ENCODE measurements around the gene APCS.

Gene APCS

DNA sequence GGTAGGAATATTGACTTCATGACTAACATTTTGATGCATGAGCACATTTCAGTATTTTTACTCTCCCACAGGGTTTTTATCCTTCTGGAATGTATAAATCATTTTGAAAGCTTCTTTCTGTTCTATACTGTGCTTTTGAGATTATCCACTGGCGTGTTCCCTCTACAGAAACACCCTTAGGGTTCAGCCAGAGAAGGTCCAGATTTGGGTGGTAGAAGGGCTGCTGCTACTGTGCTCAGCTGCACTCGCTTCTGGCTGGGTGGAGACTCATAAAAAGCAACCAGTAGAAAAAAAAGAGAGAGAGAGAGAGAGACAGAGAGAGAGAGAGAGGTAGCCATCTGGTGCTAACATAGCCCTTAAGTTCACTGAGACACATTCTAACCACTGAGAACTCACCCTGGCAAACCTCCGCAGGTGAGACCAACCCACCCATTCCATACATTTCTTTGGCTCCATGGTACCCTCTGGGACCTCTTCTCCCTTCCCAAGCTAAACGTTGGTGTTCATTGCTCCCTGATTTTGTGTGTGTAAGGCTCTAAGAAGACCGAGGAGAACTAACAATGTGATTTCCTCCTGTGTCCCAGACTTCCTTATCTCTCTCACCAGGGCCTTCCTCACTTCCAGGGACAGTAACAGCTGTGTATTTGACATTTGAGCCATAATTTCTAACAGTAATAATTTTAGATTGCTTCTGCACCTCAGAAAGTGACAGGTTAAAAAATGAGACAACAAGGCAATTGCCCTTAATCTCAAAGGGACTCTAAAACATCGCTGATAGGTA, 7.2 kb downstream of the APCS start:
- DNase-seq (ENCODE audit: low read depth): peak; percentile 31
- H3K4me3 ChIP-seq (ENCODE audit: control insufficient read depth, low read depth, low read length): no peak overlapping the region
- TF ChIP-seq, protein P1, sequence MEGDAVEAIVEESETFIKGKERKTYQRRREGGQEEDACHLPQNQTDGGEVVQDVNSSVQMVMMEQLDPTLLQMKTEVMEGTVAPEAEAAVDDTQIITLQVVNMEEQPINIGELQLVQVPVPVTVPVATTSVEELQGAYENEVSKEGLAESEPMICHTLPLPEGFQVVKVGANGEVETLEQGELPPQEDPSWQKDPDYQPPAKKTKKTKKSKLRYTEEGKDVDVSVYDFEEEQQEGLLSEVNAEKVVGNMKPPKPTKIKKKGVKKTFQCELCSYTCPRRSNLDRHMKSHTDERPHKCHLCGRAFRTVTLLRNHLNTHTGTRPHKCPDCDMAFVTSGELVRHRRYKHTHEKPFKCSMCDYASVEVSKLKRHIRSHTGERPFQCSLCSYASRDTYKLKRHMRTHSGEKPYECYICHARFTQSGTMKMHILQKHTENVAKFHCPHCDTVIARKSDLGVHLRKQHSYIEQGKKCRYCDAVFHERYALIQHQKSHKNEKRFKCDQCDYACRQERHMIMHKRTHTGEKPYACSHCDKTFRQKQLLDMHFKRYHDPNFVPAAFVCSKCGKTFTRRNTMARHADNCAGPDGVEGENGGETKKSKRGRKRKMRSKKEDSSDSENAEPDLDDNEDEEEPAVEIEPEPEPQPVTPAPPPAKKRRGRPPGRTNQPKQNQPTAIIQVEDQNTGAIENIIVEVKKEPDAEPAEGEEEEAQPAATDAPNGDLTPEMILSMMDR (conservative IDR thresholded peaks at IDR 0.05; ENCODE audit: control insufficient read depth, insufficient read depth, low read depth, low read length): no peak

DNA sequence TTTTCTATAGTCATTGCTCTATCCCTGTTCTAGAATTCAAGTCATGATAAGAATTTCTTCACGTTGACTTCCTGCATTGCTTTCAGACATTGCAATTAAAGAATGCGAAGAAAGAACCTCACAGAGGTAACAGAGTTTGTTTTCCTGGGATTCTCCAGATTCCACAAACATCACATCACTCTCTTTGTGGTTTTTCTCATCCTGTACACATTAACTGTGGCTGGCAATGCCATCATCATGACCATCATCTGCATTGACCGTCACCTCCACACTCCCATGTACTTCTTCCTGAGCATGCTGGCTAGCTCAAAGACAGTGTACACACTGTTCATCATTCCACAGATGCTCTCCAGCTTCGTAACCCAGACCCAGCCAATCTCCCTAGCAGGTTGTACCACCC, 10.6 kb downstream of the APCS start:
- TF ChIP-seq, protein P1 (conservative IDR thresholded peaks at IDR 0.05; ENCODE audit: control insufficient read depth, insufficient read depth, low read depth, low read length): no peak
- peak; percentile 86 for DNase-seq (ENCODE audit: low read depth)
- H3K4me3 ChIP-seq (ENCODE audit: control insufficient read depth, low read depth, low read length): no peak overlapping the region

DNA sequence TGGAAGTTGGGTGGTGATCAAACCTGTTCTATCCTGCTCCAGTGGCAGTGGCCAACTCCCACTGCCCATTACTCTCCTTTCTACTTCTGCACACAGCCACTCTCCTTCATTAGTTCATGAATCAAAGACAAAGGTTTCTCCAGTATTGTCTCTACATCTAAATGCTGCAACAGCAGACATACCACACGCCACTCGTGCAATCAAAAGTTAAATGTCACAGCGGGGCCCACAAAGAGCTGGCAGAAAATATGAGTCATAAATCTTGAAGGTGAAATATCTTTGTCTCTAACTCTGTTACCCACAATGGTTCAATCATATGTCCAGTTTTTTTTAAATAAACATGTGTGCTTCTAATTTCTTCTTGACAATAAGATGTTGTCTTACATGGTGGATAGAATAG, 13.3 kb downstream of the APCS start:
- no peak for DNase-seq (ENCODE audit: low read depth)
- TF ChIP-seq, protein P1 (conservative IDR thresholded peaks at IDR 0.05; ENCODE audit: control insufficient read depth, insufficient read depth, low read depth, low read length): no peak
- H3K4me3 ChIP-seq (ENCODE audit: control insufficient read depth, low read depth, low read length): no peak overlapping the region

DNA sequence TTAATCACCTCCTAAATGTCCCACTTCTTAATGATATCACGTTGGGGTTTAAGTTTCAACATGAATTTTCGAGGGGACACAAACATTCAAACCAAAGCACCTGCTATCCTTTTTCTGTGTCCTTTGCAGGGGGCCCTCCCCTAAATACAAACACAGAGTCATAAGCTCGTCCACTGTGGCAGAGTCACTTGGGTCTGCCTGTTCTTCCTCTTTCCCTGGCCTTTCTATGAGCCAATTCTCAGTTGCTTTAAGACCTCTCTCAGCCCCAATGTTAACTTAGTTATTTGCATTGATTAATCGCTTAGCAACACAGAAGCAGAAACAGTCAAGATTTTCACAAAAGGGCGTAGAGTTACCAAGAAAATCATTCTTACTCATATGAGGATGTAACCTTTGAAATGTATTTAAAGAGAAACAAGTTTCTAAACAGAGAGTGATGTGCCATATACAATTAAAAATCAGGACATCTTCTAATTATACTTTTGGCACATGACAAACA, 14.9 kb downstream of the APCS start:
- H3K4me3 ChIP-seq (ENCODE audit: control insufficient read depth, low read depth, low read length): no peak overlapping the region
- TF ChIP-seq, protein P1 (conservative IDR thresholded peaks at IDR 0.05; ENCODE audit: control insufficient read depth, insufficient read depth, low read depth, low read length): no peak
- no peak for DNase-seq (ENCODE audit: low read depth)

DNA sequence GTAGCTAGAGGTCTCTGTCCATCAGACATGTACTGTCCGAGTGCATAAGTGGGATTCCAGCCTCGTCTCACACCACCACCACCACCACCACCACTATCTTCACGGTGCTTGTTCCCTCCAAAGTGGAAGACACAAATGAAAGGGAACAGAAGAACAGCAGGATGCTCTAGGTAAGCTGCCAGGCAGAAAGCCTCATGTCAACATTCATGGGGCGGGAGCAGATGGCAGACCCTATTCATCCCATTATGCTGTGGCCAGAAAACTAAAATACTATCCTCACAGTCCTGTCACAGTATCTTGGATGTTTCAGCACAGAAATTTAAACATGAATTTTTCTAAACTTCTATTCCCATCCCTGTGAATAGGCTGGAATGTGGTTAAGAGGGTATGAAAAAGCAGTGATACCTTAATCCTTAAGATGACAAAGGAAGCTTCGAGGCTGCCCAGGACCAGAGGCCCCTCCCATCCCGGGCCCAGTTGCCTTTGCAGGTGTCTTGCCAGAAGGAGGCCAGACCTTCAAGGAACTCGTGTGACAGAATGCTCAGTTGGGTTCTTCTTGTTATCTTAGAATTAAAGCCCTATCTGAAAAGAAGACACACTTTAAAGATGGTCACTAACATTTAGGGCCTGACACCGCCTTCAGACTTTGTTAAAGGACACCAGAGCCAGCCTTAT, 24.7 kb downstream of the APCS start:
- TF ChIP-seq, protein P1 (conservative IDR thresholded peaks at IDR 0.05; ENCODE audit: control insufficient read depth, insufficient read depth, low read depth, low read length): no peak
- no peak overlapping the region for H3K4me3 ChIP-seq (ENCODE audit: control insufficient read depth, low read depth, low read length)
- no peak for DNase-seq (ENCODE audit: low read depth)

DNA sequence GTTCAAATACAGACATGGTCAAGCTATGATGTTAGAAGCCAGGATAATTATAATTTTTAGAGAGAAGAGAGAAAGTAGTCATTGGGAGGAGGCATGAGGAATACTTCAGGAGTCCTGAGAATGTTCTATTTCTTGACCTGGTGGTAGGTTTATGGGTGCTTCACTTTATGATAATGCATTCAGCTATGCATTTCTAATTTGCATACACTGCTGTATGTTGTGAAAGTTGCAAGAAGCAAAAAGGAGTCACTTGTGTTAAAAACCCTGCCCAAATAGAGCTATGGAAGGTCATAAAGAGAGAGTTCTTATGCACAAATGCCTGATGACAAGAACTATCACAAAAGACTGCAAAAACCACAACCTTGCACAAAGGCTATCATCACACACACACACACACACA, 45.3 kb downstream of the APCS start:
- no peak for DNase-seq (ENCODE audit: low read depth)
- TF ChIP-seq, protein P1 (conservative IDR thresholded peaks at IDR 0.05; ENCODE audit: control insufficient read depth, insufficient read depth, low read depth, low read length): no peak
- H3K4me3 ChIP-seq (ENCODE audit: control insufficient read depth, low read depth, low read length): no peak overlapping the region

All from fibroblast of mammary gland (primary cell).